Endothelial cell (in vitro differentiated cells): ENCODE data around the gene CNTRL. TPM values are rescaled to one million over a fixed set of nuclear protein-coding genes. Genes with fewer than 3 reads are reported as not detected.
"Not testable (repeated sequence)": the region's sequence is repeated elsewhere in the genome, so short reads cannot be mapped to it uniquely, and the experiment has no call there.

ENCODE experiments used
- DNase-seq: peaks from one replicate; pipeline ENCODE4 v3.0.0; 2021; ENCODE audit warnings: low spot score
- H3K27ac Mint-ChIP-seq: one replicate; pipeline ENCODE4 v1.8.0; 2021; ENCODE audit warnings: mixed read lengths, inconsistent platforms; ENCODE audit not compliant: unreplicated experiment
- H3K27me3 Mint-ChIP-seq: one replicate; pipeline ENCODE4 v1.8.0; 2021; ENCODE audit warnings: mild to moderate bottlenecking, moderate library complexity, mixed read lengths, inconsistent platforms; ENCODE audit not compliant: unreplicated experiment
- H3K36me3 Mint-ChIP-seq: one replicate; pipeline ENCODE4 v1.8.0; 2021; ENCODE audit warnings: mild to moderate bottlenecking, low read depth, mixed read lengths, inconsistent platforms; ENCODE audit not compliant: unreplicated experiment
- H3K4me1 Mint-ChIP-seq: one replicate; pipeline ENCODE4 v1.8.0; 2021; ENCODE audit warnings: mild to moderate bottlenecking, mixed read lengths, inconsistent platforms; ENCODE audit not compliant: unreplicated experiment
- H3K4me3 Mint-ChIP-seq: one replicate; pipeline ENCODE4 v1.8.0; 2021; ENCODE audit warnings: mild to moderate bottlenecking, mixed read lengths, inconsistent platforms; ENCODE audit not compliant: unreplicated experiment
- H3K9me3 Mint-ChIP-seq: one replicate; pipeline ENCODE4 v1.8.0; 2021; ENCODE audit warnings: mixed read lengths, inconsistent platforms; ENCODE audit not compliant: unreplicated experiment
- total RNA-seq: library from RNA; stranded (reverse); fragmentation: NEBNext Ultra II Directional; extraction: Animal tissue kit (Norgen Biotek cat#: 25700); gene quantifications from one replicate; pipeline ENCODE4 v1.2.1, GENCODE V29; 2021; ENCODE audit not compliant: unreplicated experiment
- TF ChIP-seq, protein P1 (sequence below): fragments of 200-600 bp; sonication (generic); IDR thresholded peaks from one replicate; pipeline ENCODE4 v1.5.0; 2021; ENCODE audit warnings: antibody characterized with exemption; ENCODE audit not compliant: unreplicated experiment

Gene CNTRL
- total RNA-seq, 1 donor from 2014 or later = 23.6 TPM

DNA sequence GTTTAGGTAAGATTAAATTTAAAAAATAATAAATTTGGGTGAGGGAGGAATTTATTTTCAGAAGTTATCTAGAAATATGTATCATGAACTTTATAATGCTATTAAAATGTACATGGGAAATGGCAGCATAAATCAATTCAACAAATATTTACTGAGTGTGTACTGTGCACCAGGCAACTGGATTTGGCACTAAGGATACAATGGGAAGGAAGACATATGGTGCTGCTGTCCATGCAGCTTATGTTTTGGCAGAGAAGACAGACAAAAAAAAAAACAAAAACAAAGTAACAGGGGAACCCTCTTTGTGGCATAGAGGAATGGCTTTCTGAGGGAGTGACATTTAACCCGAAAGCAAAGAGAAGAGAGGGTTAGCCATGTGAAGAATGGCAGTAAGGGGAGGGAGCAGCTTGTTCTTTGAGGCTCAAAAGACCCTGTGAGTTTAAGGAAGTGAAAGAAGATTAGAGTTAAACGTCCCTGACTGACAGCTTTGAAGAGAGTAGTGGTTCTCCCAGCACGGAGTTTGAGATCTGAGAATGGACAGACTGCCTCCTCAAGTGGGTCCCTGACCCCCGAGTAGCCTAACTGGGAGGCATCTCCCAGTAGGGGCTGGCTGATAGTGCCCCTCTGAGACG, 23.9 kb downstream of the CNTRL start:
- Mint-ChIP-seq H3K27me3 (no peaks in the 10 kb centered on the region), H3K27ac (no peak overlapping the region), H3K9me3 (no peaks in the 10 kb centered on the region), H3K4me1 (no peaks in the 10 kb centered on the region), H3K4me3 (no peak overlapping the region), H3K36me3 (peaks cover 25% of the 10 kb centered on the region)
- DNase-seq = no peak
- TF ChIP-seq, protein P1, sequence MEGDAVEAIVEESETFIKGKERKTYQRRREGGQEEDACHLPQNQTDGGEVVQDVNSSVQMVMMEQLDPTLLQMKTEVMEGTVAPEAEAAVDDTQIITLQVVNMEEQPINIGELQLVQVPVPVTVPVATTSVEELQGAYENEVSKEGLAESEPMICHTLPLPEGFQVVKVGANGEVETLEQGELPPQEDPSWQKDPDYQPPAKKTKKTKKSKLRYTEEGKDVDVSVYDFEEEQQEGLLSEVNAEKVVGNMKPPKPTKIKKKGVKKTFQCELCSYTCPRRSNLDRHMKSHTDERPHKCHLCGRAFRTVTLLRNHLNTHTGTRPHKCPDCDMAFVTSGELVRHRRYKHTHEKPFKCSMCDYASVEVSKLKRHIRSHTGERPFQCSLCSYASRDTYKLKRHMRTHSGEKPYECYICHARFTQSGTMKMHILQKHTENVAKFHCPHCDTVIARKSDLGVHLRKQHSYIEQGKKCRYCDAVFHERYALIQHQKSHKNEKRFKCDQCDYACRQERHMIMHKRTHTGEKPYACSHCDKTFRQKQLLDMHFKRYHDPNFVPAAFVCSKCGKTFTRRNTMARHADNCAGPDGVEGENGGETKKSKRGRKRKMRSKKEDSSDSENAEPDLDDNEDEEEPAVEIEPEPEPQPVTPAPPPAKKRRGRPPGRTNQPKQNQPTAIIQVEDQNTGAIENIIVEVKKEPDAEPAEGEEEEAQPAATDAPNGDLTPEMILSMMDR = no peak

DNA sequence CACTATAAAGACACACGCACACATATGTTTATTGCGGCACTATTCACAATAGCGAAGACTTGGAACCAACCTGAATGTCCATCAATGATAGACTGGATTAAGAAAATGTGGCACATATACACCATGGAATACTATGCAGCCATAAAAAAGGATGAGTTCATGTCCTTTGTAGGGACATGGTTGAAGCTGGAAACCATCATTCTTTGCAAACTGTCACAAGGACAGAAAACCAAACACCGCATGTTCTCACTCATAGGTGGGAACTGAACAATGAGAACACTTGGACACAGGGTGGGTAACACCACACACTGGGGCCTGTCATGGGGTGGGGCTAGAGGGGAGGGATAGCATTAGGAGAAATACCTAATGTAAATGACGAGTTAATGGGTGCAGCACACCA, 29.3 kb downstream of the CNTRL start:
- H3K27me3 Mint-ChIP-seq, H3K27ac Mint-ChIP-seq, H3K4me1 Mint-ChIP-seq, H3K9me3 Mint-ChIP-seq, H3K4me3 Mint-ChIP-seq, DNase-seq: not testable (repeated sequence)
- peaks cover 20% of the 10 kb centered on the region for H3K36me3 Mint-ChIP-seq

DNA sequence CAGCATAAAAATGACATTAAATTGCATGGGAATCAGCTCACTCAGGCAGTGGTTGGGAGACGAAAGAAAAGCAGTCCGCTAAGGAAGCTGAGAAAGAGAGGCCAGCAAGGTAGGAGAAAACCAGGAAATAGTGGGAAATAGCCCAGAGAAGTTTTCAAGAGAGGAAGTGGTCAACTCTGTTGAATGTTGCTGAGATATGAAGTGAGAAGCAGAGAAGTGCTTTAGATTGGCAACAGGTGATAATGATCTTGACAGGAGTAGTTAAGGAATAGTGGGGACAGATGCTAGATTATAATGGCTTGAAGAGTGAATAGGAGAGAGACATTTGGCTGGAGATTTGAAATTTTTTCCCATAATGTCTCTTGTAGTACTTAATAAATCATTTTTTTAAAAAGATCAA, 30.8 kb downstream of the CNTRL start:
- Mint-ChIP-seq H3K4me1 (peaks cover 7% of the 10 kb centered on the region), H3K36me3 (peaks cover 12% of the 10 kb centered on the region), H3K9me3 (no peaks in the 10 kb centered on the region), H3K27ac (peak overlapping the region; percentile 45), H3K27me3 (no peaks in the 10 kb centered on the region), H3K4me3 (no peak overlapping the region)
- no peak for DNase-seq
- TF ChIP-seq, protein P1 = no peak

DNA sequence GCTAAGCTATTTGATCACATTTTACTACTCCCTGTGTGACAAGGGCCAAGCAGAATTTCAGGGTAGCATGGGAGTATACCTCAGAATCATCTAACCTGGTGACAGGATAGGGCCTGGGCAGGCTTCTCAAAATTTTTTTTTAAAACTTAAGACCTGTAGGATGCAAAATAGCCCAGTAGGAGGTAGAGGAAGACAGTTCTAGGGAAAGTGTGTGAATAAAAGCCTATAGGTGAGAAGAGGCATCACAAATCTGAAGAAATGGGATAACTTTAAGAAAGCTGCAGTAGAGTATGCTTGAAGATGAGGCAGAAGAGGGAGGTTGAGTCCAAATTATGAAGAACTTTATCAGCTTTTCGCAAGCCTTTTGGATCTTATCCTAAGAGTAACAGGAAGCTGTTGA, 32.3 kb downstream of the CNTRL start:
- H3K9me3 Mint-ChIP-seq = no peaks in the 10 kb centered on the region
- DNase-seq = no peak
- peaks cover 7% of the 10 kb centered on the region for H3K4me1 Mint-ChIP-seq
- H3K27me3 Mint-ChIP-seq = no peaks in the 10 kb centered on the region
- H3K4me3 Mint-ChIP-seq = no peak overlapping the region
- no peak overlapping the region for H3K27ac Mint-ChIP-seq
- TF ChIP-seq, protein P1 = no peak
- peaks cover 4% of the 10 kb centered on the region for H3K36me3 Mint-ChIP-seq

DNA sequence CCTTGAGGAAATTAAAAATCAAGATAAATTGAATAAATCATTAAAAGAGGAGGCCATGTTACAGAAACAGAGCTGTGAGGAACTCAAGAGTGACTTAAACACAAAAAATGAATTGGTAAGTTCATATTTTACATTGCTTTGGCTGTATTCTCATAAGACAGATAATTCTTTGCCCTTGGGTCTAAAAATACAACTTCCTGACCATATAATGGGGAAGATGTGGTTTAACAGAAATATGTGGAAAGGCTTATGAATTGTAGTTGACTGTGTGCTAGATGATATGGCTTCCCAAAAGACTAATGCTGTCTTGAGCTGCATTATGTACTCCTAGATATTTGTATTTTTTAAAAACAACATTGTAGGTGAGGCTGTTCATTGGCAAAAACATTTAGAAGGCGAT, 33.1 kb downstream of the CNTRL start:
- H3K27ac Mint-ChIP-seq = no peak overlapping the region
- H3K4me1 Mint-ChIP-seq = peaks cover 7% of the 10 kb centered on the region
- no peaks in the 10 kb centered on the region for H3K36me3 Mint-ChIP-seq
- no peak overlapping the region for H3K4me3 Mint-ChIP-seq
- no peak for DNase-seq
- no peaks in the 10 kb centered on the region for H3K27me3 Mint-ChIP-seq
- TF ChIP-seq, protein P1 = no peak
- no peaks in the 10 kb centered on the region for H3K9me3 Mint-ChIP-seq
